Upper lobe of right lung (tissue), 1 donor: Measurements from ENCODE around the gene RTTN. TPM values are rescaled to one million over a fixed set of nuclear protein-coding genes. Genes with fewer than 3 reads are reported as not detected.

Source experiments
- ATAC-seq: fragments of 200-7000 bp; cut with Tn5 transposase; one replicate; pipeline ENCODE4 v1.9.1; 2020; ENCODE audit warnings: mild to moderate bottlenecking, moderate library complexity
- DNase-seq: peaks from one replicate; pipeline ENCODE4 v3.0.0-alpha.2; 2020
- H3K27ac ChIP-seq: fragments of 200-600 bp; one replicate; pipeline ENCODE4 v1.8.0; 2022
- H3K27me3 ChIP-seq: fragments of 200-600 bp; one replicate; pipeline ENCODE4 v1.8.0; 2022; ENCODE audit warnings: mild to moderate bottlenecking
- H3K36me3 ChIP-seq: fragments of 200-600 bp; one replicate; pipeline ENCODE4 v1.8.0; 2022
- H3K4me1 ChIP-seq: fragments of 200-600 bp; one replicate; pipeline ENCODE4 v1.8.0; 2022
- H3K4me3 ChIP-seq: fragments of 200-600 bp; one replicate; pipeline ENCODE4 v1.8.0; 2022; ENCODE audit warnings: mild to moderate bottlenecking
- H3K9me3 ChIP-seq: fragments of 200-600 bp; one replicate; pipeline ENCODE4 v1.8.0; 2022
- CTCF ChIP-seq: fragments of 200-600 bp; IDR thresholded peaks from one replicate; pipeline ENCODE4 v1.8.0; 2022; ENCODE audit warnings: antibody characterized with exemption
- intact Hi-C: fragments of 100-400 bp; cut with DNase I; formaldehyde crosslinking; loops from one replicate; pipeline ENCODE4 v1.11.0; 2022
- total RNA-seq: library from RNA; stranded (reverse); fragmentation: NEBNext Ultra II Directional; extraction: Animal tissue kit (Norgen Biotek cat#: 25700); gene quantifications from one replicate; pipeline ENCODE4 v1.2.1, GENCODE V29; 2021
- donor health status: DM: no; HTN: yes; CAD: no; lungs with severe emphysema.

RTTN gene
- total RNA-seq, 1 donor from 2014 or later, result 13.0 TPM

GRCh38 chr18:70024829-70025228 is 180.7 kb downstream of the RTTN start:
- ATAC-seq, result no peak
- H3K36me3 ChIP-seq, result peaks cover 8% of the 10 kb centered on the region

GRCh38 chr18:70024093-70024492 is 181.4 kb downstream of the RTTN start:
- Histone ChIP-seq H3K4me1 (peaks cover 4% of the 10 kb centered on the region), H3K27ac (no peak overlapping the region), H3K27me3 (no peaks in the 10 kb centered on the region), H3K4me3 (no peak overlapping the region), H3K36me3 (peaks cover 8% of the 10 kb centered on the region), H3K9me3 (no peaks in the 10 kb centered on the region)
- DNase-seq (no peak), ATAC-seq (no peak)
- no peak for TF ChIP-seq CTCF
- intact Hi-C loops, result no loop called here

More at GRCh38 chr18:70024829-70025228, 180.7 kb downstream of the RTTN start:
- intact Hi-C loops, result no loop called here
- H3K27ac ChIP-seq, result no peak overlapping the region
- H3K9me3 ChIP-seq, result no peaks in the 10 kb centered on the region
- TF ChIP-seq CTCF, result no peak
- no peaks in the 10 kb centered on the region for H3K4me1 ChIP-seq
- H3K27me3 ChIP-seq, result no peaks in the 10 kb centered on the region
- no peak overlapping the region for H3K4me3 ChIP-seq
- DNase-seq, result no peak

GRCh38 chr18:70022636-70023035 is 182.9 kb downstream of the RTTN start:
- ATAC-seq (no peak), DNase-seq (no peak)
- no peak overlapping the region for H3K4me3 ChIP-seq
- peaks cover 5% of the 10 kb centered on the region for H3K4me1 ChIP-seq
- no peak for TF ChIP-seq CTCF
- no peak overlapping the region for H3K27ac ChIP-seq
- no peaks in the 10 kb centered on the region for H3K9me3 ChIP-seq
- no peaks in the 10 kb centered on the region for H3K27me3 ChIP-seq
- H3K36me3 ChIP-seq, result peaks cover 8% of the 10 kb centered on the region
- intact Hi-C loops, result no loop called here

- no peak for ATAC-seq
- peaks cover 10% of the 10 kb centered on the region for H3K36me3 ChIP-seq
- H3K27ac ChIP-seq, result no peak overlapping the region
- H3K4me3 ChIP-seq, result no peak overlapping the region
- H3K4me1 ChIP-seq, result peaks cover 5% of the 10 kb centered on the region
- H3K27me3 ChIP-seq, result no peaks in the 10 kb centered on the region
- intact Hi-C loops, result no loop called here
- TF ChIP-seq CTCF, result no peak
- no peak for DNase-seq
- no peaks in the 10 kb centered on the region for H3K9me3 ChIP-seq
Observed at GRCh38 chr18:70021498-70021897, 184.0 kb downstream of the RTTN start.

- intact Hi-C loops, result no loop called here
- H3K27ac ChIP-seq, result no peak overlapping the region
- no peaks in the 10 kb centered on the region for H3K27me3 ChIP-seq
- H3K4me1 ChIP-seq, result peaks cover 5% of the 10 kb centered on the region
- no peak for TF ChIP-seq CTCF
- no peak for ATAC-seq
- no peak overlapping the region for H3K4me3 ChIP-seq
- H3K36me3 ChIP-seq, result peaks cover 14% of the 10 kb centered on the region
- no peaks in the 10 kb centered on the region for H3K9me3 ChIP-seq
- DNase-seq, result no peak
Observed at GRCh38 chr18:70021043-70021442, 184.4 kb downstream of the RTTN start.

- Histone ChIP-seq H3K36me3 (peaks cover 14% of the 10 kb centered on the region), H3K4me3 (no peak overlapping the region), H3K4me1 (peaks cover 5% of the 10 kb centered on the region), H3K9me3 (no peaks in the 10 kb centered on the region), H3K27ac (no peak overlapping the region), H3K27me3 (no peaks in the 10 kb centered on the region)
- ATAC-seq (no peak), DNase-seq (no peak)
- intact Hi-C loops, result no loop called here
- no peak for TF ChIP-seq CTCF
Observed at GRCh38 chr18:70019991-70020390, 185.5 kb downstream of the RTTN start.
